Liver (tissue), 3 donors: ENCODE data around the gene CLEC16A.

Experiments
- GABPA ChIP-seq, 2 donors: IDR thresholded peaks in 1 of 2; conservative IDR thresholded peaks in 1 of 2; 2 replicates each; pipeline ENCODE4 v1.6.1; 2016; ENCODE audit warnings: antibody characterized with exemption in 2 of 2, mild to moderate bottlenecking in 1 of 2, moderate library complexity in 1 of 2
- JUND ChIP-seq, 2 donors: IDR thresholded peaks; 2 replicates each; pipeline ENCODE4 v1.6.1; 2016; ENCODE audit warnings: antibody characterized with exemption in 2 of 2
- RAD21 ChIP-seq, 2 donors: IDR thresholded peaks; 2 replicates each; pipeline ENCODE4 v1.6.1; 2016; ENCODE audit warnings: antibody characterized with exemption in 2 of 2, mild to moderate bottlenecking in 2 of 2
- TAF1 ChIP-seq: conservative IDR thresholded peaks from 2 replicates; pipeline ENCODE4 v1.6.1; 2016; ENCODE audit warnings: antibody characterized with exemption, mild to moderate bottlenecking
- YY1 ChIP-seq: IDR thresholded peaks from 2 replicates; pipeline ENCODE4 v1.6.1; 2016; ENCODE audit warnings: antibody characterized with exemption, mild to moderate bottlenecking
- TF ChIP-seq, protein P1 (sequence below): fragments of 150-350 bp; IDR thresholded peaks from 2 replicates; pipeline ENCODE4 v1.5.1; 2017; ENCODE audit warnings: improper control_type of control experiment, low read depth, low read length; ENCODE audit not compliant: missing input control
- TF ChIP-seq, protein P2 (sequence below): IDR thresholded peaks from 2 replicates; pipeline ENCODE4 v1.6.1; 2016; ENCODE audit warnings: antibody characterized with exemption, mild to moderate bottlenecking
- TF ChIP-seq, protein P3 (sequence below): IDR thresholded peaks from 2 replicates; pipeline ENCODE4 v1.6.1; 2016; ENCODE audit warnings: antibody characterized with exemption
- donor health status: healthy.
- donor health status: healthy.

DNA sequence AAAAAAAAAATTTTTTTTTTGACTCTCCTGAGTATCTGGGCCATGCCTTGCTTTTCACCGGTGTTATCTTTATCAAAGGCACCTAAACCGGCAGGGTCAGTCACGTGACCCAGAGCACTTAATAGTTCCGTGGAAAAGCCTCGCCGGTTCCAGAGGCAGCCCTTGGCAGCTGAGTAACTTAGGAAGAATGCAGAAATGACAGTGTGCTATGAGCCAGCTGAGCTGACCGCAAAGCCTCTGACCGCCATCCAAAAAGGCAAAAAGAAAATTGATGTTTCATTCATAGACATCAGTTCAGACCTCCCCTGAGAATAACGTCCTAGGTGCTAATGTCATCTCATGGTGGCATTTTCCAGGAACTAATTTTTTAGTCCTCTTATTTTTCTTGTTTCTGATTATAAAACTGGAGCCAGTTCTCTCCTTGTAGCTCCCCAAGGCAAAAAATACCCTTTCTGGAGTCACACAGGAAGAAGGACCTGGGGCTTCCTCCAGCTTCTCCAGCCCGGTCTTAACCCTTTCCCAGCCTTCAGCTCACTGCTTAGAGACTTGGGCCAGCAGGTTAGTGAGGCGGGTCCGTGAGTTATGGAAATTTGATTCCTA lies 189.1 kb downstream of the CLEC16A start:
- TF ChIP-seq, protein P1, sequence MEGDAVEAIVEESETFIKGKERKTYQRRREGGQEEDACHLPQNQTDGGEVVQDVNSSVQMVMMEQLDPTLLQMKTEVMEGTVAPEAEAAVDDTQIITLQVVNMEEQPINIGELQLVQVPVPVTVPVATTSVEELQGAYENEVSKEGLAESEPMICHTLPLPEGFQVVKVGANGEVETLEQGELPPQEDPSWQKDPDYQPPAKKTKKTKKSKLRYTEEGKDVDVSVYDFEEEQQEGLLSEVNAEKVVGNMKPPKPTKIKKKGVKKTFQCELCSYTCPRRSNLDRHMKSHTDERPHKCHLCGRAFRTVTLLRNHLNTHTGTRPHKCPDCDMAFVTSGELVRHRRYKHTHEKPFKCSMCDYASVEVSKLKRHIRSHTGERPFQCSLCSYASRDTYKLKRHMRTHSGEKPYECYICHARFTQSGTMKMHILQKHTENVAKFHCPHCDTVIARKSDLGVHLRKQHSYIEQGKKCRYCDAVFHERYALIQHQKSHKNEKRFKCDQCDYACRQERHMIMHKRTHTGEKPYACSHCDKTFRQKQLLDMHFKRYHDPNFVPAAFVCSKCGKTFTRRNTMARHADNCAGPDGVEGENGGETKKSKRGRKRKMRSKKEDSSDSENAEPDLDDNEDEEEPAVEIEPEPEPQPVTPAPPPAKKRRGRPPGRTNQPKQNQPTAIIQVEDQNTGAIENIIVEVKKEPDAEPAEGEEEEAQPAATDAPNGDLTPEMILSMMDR: no peak
- TF ChIP-seq TAF1: no peak
- TF ChIP-seq, protein P2, sequence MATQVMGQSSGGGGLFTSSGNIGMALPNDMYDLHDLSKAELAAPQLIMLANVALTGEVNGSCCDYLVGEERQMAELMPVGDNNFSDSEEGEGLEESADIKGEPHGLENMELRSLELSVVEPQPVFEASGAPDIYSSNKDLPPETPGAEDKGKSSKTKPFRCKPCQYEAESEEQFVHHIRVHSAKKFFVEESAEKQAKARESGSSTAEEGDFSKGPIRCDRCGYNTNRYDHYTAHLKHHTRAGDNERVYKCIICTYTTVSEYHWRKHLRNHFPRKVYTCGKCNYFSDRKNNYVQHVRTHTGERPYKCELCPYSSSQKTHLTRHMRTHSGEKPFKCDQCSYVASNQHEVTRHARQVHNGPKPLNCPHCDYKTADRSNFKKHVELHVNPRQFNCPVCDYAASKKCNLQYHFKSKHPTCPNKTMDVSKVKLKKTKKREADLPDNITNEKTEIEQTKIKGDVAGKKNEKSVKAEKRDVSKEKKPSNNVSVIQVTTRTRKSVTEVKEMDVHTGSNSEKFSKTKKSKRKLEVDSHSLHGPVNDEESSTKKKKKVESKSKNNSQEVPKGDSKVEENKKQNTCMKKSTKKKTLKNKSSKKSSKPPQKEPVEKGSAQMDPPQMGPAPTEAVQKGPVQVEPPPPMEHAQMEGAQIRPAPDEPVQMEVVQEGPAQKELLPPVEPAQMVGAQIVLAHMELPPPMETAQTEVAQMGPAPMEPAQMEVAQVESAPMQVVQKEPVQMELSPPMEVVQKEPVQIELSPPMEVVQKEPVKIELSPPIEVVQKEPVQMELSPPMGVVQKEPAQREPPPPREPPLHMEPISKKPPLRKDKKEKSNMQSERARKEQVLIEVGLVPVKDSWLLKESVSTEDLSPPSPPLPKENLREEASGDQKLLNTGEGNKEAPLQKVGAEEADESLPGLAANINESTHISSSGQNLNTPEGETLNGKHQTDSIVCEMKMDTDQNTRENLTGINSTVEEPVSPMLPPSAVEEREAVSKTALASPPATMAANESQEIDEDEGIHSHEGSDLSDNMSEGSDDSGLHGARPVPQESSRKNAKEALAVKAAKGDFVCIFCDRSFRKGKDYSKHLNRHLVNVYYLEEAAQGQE: no peak
- TF ChIP-seq, protein P3, sequence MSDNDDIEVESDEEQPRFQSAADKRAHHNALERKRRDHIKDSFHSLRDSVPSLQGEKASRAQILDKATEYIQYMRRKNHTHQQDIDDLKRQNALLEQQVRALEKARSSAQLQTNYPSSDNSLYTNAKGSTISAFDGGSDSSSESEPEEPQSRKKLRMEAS: no peak
- no peak for TF ChIP-seq GABPA (IDR thresholded peaks at IDR 0.05 in 1 of 2, conservative IDR thresholded peaks at IDR 0.05 in 1 of 2)
- no peak for TF ChIP-seq RAD21 (IDR thresholded peaks at IDR 0.05)
- no peak for TF ChIP-seq JUND (IDR thresholded peaks at IDR 0.05)
- TF ChIP-seq YY1: no peak
